Stimulated activated CD8-positive, alpha-beta memory T cell treated with anti-CD3 and anti-CD28 coated beads, Interleukin-12 subunit alpha, Interleukin-12 subunit beta, amount 100 ng/mL, for 4 hours (primary cell): ENCODE results near the gene CCNG1.
"Not testable (repeated sequence)": the region's sequence is repeated elsewhere in the genome, so short reads cannot be mapped to it uniquely, and the experiment has no call there.

Experiments
- DNase-seq: peaks from one replicate; pipeline ENCODE4 v3.0.0-alpha.2; 2020; ENCODE audit warnings: low read depth

The CCNG1 gene

GRCh38 chr5:163437309-163438182 lies at the start of gene CCNG1:
Gene CCNG1, plus strand, starts transcription at chr5:163437595. Its CDS starts 1,662 bp downstream, at chr5:163439257.
- DNase-seq, result peak; percentile 74

- DNase-seq, result no peak
These were observed 41.6 kb upstream of the CCNG1 start for GRCh38 chr5:163395792-163396191.

- not testable (repeated sequence) for DNase-seq
These were observed 40.5 kb upstream of the CCNG1 start for GRCh38 chr5:163396818-163397340.

GRCh38 chr5:163397354-163397753 lies 40.0 kb upstream of the CCNG1 start:
- no peak for DNase-seq

- DNase-seq, result no peak
These were observed 37.5 kb upstream of the CCNG1 start for GRCh38 chr5:163399923-163400322.

- no peak for DNase-seq
These were observed 36.1 kb upstream of the CCNG1 start for GRCh38 chr5:163401271-163401670.

- no peak for DNase-seq
These were observed 35.4 kb upstream of the CCNG1 start for GRCh38 chr5:163402007-163402406.

- DNase-seq, result no peak
These were observed 32.8 kb upstream of the CCNG1 start for GRCh38 chr5:163404364-163405173.

GRCh38 chr5:163407034-163407655 lies 30.2 kb upstream of the CCNG1 start:
- no peak for DNase-seq

- peak; percentile 2 for DNase-seq
These were observed 29.0 kb upstream of the CCNG1 start for GRCh38 chr5:163408311-163408923.

- DNase-seq, result no peak
These were observed 28.0 kb upstream of the CCNG1 start for GRCh38 chr5:163409384-163409783.

GRCh38 chr5:163410505-163410904 lies 26.9 kb upstream of the CCNG1 start:
- no peak for DNase-seq

- DNase-seq, result not testable (repeated sequence)
These were observed 21.7 kb upstream of the CCNG1 start for GRCh38 chr5:163415673-163416072.

- DNase-seq, result no peak
These were observed 12.6 kb upstream of the CCNG1 start for GRCh38 chr5:163424836-163425235.

- DNase-seq, result not testable (repeated sequence)
These were observed 11.3 kb upstream of the CCNG1 start for GRCh38 chr5:163426128-163426527.

GRCh38 chr5:163432544-163432943 lies 4.9 kb upstream of the CCNG1 start:
- no peak for DNase-seq

GRCh38 chr5:163433271-163433670 lies 4.1 kb upstream of the CCNG1 start:
- no peak for DNase-seq

- DNase-seq, result no peak
These were observed 3.0 kb upstream of the CCNG1 start for GRCh38 chr5:163434401-163434866.

GRCh38 chr5:163436515-163436914 lies 880 bp upstream of the CCNG1 start:
- DNase-seq, result no peak

GRCh38 chr5:163437011-163437308 lies 435 bp upstream of the CCNG1 start:
- DNase-seq, result no peak

- no peak for DNase-seq
These were observed 1.7 kb downstream of the CCNG1 start for GRCh38 chr5:163439092-163439425.

GRCh38 chr5:163440954-163441353 lies 3.6 kb downstream of the CCNG1 start:
- no peak for DNase-seq
